GM21529 (cell line): ENCODE measurements around the gene LACTB.

Experiments
- ATAC-seq: cut with Tn5 transposase; IDR thresholded peaks from one replicate; pipeline ENCODE4 v1.9.1; 2021; ENCODE audit not compliant: unreplicated experiment

The LACTB gene

GRCh38 chr15:63166219-63166618, 44.6 kb downstream of the LACTB start:
- ATAC-seq, result no peak

- ATAC-seq, result no peak
Observed at GRCh38 chr15:63169788-63170187, 48.1 kb downstream of the LACTB start.

- no peak for ATAC-seq
Observed at GRCh38 chr15:63172376-63172775, 50.7 kb downstream of the LACTB start.

GRCh38 chr15:63172851-63173451, 51.3 kb downstream of the LACTB start:
- no peak for ATAC-seq

GRCh38 chr15:63176302-63176701, 54.6 kb downstream of the LACTB start:
- no peak for ATAC-seq

GRCh38 chr15:63178034-63178433, 56.4 kb downstream of the LACTB start:
- ATAC-seq, result no peak

- ATAC-seq, result no peak
Observed at GRCh38 chr15:63180746-63181145, 59.1 kb downstream of the LACTB start.

GRCh38 chr15:63181648-63182047, 60.0 kb downstream of the LACTB start:
- no peak for ATAC-seq

GRCh38 chr15:63185206-63185605, 63.5 kb downstream of the LACTB start:
- ATAC-seq, result no peak

GRCh38 chr15:63186065-63186464, 64.4 kb downstream of the LACTB start:
- no peak for ATAC-seq

GRCh38 chr15:63187589-63188226, 66.0 kb downstream of the LACTB start:
- no peak for ATAC-seq

- no peak for ATAC-seq
Observed at GRCh38 chr15:63188247-63188925, 66.7 kb downstream of the LACTB start.

GRCh38 chr15:63188926-63189871, 67.5 kb downstream of the LACTB start, which contains the start of gene RAB8B:
RAB8B (plus strand) TSS chr15:63189606; CDS start chr15:63189625, 19 bp downstream.
- peak; percentile 68 for ATAC-seq

- no peak for ATAC-seq
Observed at GRCh38 chr15:63189941-63190768, 68.5 kb downstream of the LACTB start.

GRCh38 chr15:63190769-63191649, 69.3 kb downstream of the LACTB start:
- no peak for ATAC-seq
